K562 (cell line): ENCODE results near the gene MIDN. TPM values are rescaled to one million over a fixed set of nuclear protein-coding genes. Genes with fewer than 3 reads are reported as not detected.
A peak's percentile ranks its signal among the peaks of the same experiment; 100 is the strongest.

Experiments used
- ATF1 ChIP-seq, 2 experiments: fragments of 450-650 bp in 1 of 2; IDR thresholded peaks; 2 replicates each; pipeline ENCODE4 v1.6.1; 2016; ENCODE audit warnings: missing compliant biosample characterization in 1 of 2, missing genetic modification characterization in 1 of 2
- EP400 ChIP-seq: fragments of 450-650 bp; IDR thresholded peaks from 2 replicates; pipeline ENCODE4 v1.6.1; 2017; ENCODE audit warnings: antibody characterized with exemption, mild to moderate bottlenecking, moderate library complexity
- HDAC2 ChIP-seq: fragments of 450-650 bp; IDR thresholded peaks from 2 replicates; pipeline ENCODE4 v1.6.1; 2016; ENCODE audit warnings: mild to moderate bottlenecking
- MAFF ChIP-seq: IDR thresholded peaks from 2 replicates; pipeline ENCODE4 v1.6.1; 2012; ENCODE audit warnings: low read length, improper control_type of control experiment
- NCOR1 ChIP-seq: fragments of 450-650 bp; IDR thresholded peaks from 2 replicates; pipeline ENCODE4 v1.6.1; 2016; ENCODE audit warnings: mild to moderate bottlenecking, moderate library complexity
- NEUROD1 ChIP-seq: fragments of 150-350 bp; IDR thresholded peaks from 2 replicates; pipeline ENCODE4 v1.6.1; 2014; ENCODE audit warnings: borderline replicate concordance, low read length, low read depth; ENCODE audit not compliant: partially characterized antibody
- STAG1 ChIP-seq: sonication (generic); formaldehyde crosslinking; IDR thresholded peaks from 2 replicates; pipeline ENCODE4 v1.5.0; 2020; ENCODE audit warnings: missing genetic modification reagents, borderline replicate concordance
- ZNF384 ChIP-seq: IDR thresholded peaks from 2 replicates; pipeline ENCODE4 v1.6.1; 2012; ENCODE audit warnings: low read depth, low read length, improper control_type of control experiment
- ZSCAN32 ChIP-seq: fragments of 450-650 bp; formaldehyde crosslinking; IDR thresholded peaks from 2 replicates; pipeline ENCODE4 v1.4.0; 2020; ENCODE audit warnings: mild to moderate bottlenecking, moderate library complexity
- polyA plus RNA-seq, 8 experiments: library from polyadenylated mRNA; depleted of rRNA in 4 of 8; stranded (reverse) in 5 of 8; unstranded in 3 of 8; fragments of >200 nt; fragmentation: Nextera tagmentation in 2 of 8; fragmentation: Illumina TruSeq in 1 of 8; extraction: Ambion mirVana in 2 of 8; extraction: Trizol in 1 of 8; gene quantifications; 2 replicates each; pipeline versions ENCODE4 v1.2.1 to v1.2.3, GENCODE V29; 2011 to 2014; ENCODE audit warnings: inconsistent platforms in 1 of 8, missing spikeins in 1 of 8
- total RNA-seq, 7 experiments: library from RNA; depleted of rRNA in 6 of 7; stranded (reverse); fragments of >200 nt in 6 of 7; fragmentation: Illumina TruSeq in 2 of 7; extraction: Trizol in 2 of 7; gene quantifications; 2 replicates each; pipeline versions ENCODE4 v1.2.1 to v1.2.3, GENCODE V29; 2011 to 2021; ENCODE audit warnings: low replicate concordance in 1 of 7
- TF ChIP-seq, protein P1 (sequence below), 2 experiments: IDR thresholded peaks; 2 replicates each; pipeline ENCODE4 v1.6.1; 2011; ENCODE audit warnings: borderline replicate concordance in 1 of 2, control low read depth in 1 of 2, low read depth in 1 of 2, low read length in 1 of 2, mild to moderate bottlenecking in 1 of 2, mixed read lengths in 1 of 2, moderate library complexity in 1 of 2; ENCODE audit not compliant: insufficient read depth in 1 of 2, insufficient read length in 1 of 2, poor library complexity in 1 of 2, severe bottlenecking in 1 of 2; ENCODE audit errors: extremely low read depth in 1 of 2
- TF ChIP-seq, protein P2 (sequence below): sonication (generic); formaldehyde crosslinking; IDR thresholded peaks from 2 replicates; pipeline ENCODE4 v1.8.0; 2022; ENCODE audit warnings: mild to moderate bottlenecking, missing genetic modification reagents
- TF ChIP-seq, protein P3 (sequence below), 2 experiments: fragments of 450-650 bp; conservative IDR thresholded peaks; 2 replicates each; pipeline ENCODE4 v1.6.1; 2017; ENCODE audit warnings: mild to moderate bottlenecking in 2 of 2, moderate library complexity in 2 of 2
- TF ChIP-seq, protein P4 (sequence below): sonication (generic); formaldehyde crosslinking; IDR thresholded peaks from 2 replicates; pipeline ENCODE4 v1.8.0; 2022; ENCODE audit warnings: missing genetic modification reagents, mild to moderate bottlenecking, borderline replicate concordance
- TF ChIP-seq, protein P5 (sequence below): sonication (generic); formaldehyde crosslinking; IDR thresholded peaks from 2 replicates; pipeline ENCODE4 v1.8.1; 2022; ENCODE audit warnings: missing genetic modification reagents
- TF ChIP-seq, protein P6 (sequence below): fragments of 200-800 bp; sonication (Bioruptor generic); IDR thresholded peaks from 2 replicates; pipeline ENCODE4 v1.6.1; 2017; ENCODE audit warnings: missing genetic modification characterization, missing compliant biosample characterization

The MIDN gene
- total and polyA plus RNA-seq, 9 of the 15 experiments (the other 6 are each of a cell fraction or from before 2014, with no cell fraction given), result 0.17 to 120 (median 10.1) TPM

DNA sequence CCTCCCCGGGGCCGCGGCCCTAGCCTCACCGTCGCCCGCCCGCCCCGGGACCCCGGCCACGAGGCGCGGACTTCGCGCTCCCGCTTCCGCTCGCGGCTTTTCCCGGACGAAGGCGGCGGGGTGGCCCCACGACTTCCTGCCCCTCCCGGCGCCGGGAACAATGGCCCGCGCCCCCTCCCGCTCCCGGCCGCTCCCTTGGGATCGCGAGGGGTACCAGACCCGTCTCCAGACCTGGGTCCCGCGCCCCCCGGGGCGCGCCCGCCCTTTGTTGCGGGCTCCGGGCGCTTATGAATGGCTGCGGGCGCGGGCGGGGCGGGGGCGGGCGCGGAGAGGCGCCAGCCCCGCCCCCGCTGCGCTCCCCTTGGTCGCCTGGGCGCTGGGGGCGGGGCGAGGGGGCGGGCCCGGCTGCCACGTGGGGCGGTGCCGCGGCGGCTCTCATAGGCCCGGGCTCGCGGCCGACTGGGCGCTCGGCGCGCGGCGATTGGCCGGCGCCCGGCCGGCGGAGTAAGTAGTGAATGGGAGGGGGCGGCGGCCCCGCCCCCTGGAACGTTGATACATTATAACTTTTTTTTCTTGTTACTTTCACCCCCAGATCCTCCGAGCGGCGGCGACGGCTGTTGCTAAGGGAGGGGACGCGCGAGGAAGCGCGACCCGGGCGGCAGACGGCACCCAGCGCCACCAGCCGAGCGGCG, 1.1 kb downstream of the MIDN start (continued):
- TF ChIP-seq, protein P1, sequence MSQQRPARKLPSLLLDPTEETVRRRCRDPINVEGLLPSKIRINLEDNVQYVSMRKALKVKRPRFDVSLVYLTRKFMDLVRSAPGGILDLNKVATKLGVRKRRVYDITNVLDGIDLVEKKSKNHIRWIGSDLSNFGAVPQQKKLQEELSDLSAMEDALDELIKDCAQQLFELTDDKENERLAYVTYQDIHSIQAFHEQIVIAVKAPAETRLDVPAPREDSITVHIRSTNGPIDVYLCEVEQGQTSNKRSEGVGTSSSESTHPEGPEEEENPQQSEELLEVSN (IDR thresholded peaks at IDR 0.05; ENCODE audit: borderline replicate concordance in 1 of 2, extremely low read depth in 1 of 2, insufficient read depth in 1 of 2, insufficient read length in 1 of 2, low read depth in 1 of 2, low read length in 1 of 2, poor library complexity in 1 of 2, severe bottlenecking in 1 of 2), result peak; percentile 84 to 99
- no peak for TF ChIP-seq ZSCAN32 (CRISPR knock-in tag)
- no peak for TF ChIP-seq ATF1 (CRISPR knock-in tag; IDR thresholded peaks at IDR 0.05)
- peak; percentile 30; the same call in 1 of the 2 replicates for TF ChIP-seq ATF1 (tag; IDR thresholded peaks at IDR 0.05)
- no peak for TF ChIP-seq HDAC2
- peak; percentile 34; the same call in 1 of the 2 replicates for TF ChIP-seq EP400
- no peak for TF ChIP-seq NEUROD1
- TF ChIP-seq STAG1, result no peak
- TF ChIP-seq, protein P2, sequence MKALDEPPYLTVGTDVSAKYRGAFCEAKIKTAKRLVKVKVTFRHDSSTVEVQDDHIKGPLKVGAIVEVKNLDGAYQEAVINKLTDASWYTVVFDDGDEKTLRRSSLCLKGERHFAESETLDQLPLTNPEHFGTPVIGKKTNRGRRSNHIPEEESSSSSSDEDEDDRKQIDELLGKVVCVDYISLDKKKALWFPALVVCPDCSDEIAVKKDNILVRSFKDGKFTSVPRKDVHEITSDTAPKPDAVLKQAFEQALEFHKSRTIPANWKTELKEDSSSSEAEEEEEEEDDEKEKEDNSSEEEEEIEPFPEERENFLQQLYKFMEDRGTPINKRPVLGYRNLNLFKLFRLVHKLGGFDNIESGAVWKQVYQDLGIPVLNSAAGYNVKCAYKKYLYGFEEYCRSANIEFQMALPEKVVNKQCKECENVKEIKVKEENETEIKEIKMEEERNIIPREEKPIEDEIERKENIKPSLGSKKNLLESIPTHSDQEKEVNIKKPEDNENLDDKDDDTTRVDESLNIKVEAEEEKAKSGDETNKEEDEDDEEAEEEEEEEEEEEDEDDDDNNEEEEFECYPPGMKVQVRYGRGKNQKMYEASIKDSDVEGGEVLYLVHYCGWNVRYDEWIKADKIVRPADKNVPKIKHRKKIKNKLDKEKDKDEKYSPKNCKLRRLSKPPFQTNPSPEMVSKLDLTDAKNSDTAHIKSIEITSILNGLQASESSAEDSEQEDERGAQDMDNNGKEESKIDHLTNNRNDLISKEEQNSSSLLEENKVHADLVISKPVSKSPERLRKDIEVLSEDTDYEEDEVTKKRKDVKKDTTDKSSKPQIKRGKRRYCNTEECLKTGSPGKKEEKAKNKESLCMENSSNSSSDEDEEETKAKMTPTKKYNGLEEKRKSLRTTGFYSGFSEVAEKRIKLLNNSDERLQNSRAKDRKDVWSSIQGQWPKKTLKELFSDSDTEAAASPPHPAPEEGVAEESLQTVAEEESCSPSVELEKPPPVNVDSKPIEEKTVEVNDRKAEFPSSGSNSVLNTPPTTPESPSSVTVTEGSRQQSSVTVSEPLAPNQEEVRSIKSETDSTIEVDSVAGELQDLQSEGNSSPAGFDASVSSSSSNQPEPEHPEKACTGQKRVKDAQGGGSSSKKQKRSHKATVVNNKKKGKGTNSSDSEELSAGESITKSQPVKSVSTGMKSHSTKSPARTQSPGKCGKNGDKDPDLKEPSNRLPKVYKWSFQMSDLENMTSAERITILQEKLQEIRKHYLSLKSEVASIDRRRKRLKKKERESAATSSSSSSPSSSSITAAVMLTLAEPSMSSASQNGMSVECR, result peak; percentile 37
- TF ChIP-seq, protein P3, sequence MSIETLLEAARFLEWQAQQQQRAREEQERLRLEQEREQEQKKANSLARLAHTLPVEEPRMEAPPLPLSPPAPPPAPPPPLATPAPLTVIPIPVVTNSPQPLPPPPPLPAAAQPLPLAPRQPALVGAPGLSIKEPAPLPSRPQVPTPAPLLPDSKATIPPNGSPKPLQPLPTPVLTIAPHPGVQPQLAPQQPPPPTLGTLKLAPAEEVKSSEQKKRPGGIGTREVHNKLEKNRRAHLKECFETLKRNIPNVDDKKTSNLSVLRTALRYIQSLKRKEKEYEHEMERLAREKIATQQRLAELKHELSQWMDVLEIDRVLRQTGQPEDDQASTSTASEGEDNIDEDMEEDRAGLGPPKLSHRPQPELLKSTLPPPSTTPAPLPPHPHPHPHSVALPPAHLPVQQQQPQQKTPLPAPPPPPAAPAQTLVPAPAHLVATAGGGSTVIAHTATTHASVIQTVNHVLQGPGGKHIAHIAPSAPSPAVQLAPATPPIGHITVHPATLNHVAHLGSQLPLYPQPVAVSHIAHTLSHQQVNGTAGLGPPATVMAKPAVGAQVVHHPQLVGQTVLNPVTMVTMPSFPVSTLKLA (conservative IDR thresholded peaks at IDR 0.05), result peak; percentile 52 to 73; a peak in 3 of 4 replicates
- TF ChIP-seq, protein P4, sequence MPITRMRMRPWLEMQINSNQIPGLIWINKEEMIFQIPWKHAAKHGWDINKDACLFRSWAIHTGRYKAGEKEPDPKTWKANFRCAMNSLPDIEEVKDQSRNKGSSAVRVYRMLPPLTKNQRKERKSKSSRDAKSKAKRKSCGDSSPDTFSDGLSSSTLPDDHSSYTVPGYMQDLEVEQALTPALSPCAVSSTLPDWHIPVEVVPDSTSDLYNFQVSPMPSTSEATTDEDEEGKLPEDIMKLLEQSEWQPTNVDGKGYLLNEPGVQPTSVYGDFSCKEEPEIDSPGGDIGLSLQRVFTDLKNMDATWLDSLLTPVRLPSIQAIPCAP (CRISPR knock-in tag), result peak; percentile 34; the same call in 1 of the 2 replicates
- TF ChIP-seq NCOR1, result 0 out of 2 replicates have a peak, but pooled peaks have one; percentile 2
- TF ChIP-seq ZNF384, result peak; percentile 93
- TF ChIP-seq, protein P5, sequence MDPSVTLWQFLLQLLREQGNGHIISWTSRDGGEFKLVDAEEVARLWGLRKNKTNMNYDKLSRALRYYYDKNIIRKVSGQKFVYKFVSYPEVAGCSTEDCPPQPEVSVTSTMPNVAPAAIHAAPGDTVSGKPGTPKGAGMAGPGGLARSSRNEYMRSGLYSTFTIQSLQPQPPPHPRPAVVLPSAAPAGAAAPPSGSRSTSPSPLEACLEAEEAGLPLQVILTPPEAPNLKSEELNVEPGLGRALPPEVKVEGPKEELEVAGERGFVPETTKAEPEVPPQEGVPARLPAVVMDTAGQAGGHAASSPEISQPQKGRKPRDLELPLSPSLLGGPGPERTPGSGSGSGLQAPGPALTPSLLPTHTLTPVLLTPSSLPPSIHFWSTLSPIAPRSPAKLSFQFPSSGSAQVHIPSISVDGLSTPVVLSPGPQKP (CRISPR knock-in tag), result no peak
- TF ChIP-seq, protein P6, sequence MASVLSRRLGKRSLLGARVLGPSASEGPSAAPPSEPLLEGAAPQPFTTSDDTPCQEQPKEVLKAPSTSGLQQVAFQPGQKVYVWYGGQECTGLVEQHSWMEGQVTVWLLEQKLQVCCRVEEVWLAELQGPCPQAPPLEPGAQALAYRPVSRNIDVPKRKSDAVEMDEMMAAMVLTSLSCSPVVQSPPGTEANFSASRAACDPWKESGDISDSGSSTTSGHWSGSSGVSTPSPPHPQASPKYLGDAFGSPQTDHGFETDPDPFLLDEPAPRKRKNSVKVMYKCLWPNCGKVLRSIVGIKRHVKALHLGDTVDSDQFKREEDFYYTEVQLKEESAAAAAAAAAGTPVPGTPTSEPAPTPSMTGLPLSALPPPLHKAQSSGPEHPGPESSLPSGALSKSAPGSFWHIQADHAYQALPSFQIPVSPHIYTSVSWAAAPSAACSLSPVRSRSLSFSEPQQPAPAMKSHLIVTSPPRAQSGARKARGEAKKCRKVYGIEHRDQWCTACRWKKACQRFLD (CRISPR knock-in tag), result peak; percentile 45; the same call in 1 of the 2 replicates
- TF ChIP-seq MAFF, result no peak
